Mucosa of stomach (tissue), 1 donor: Measurements from ENCODE around the gene ARAP2.

Source experiments
- H3K27me3 ChIP-seq: one replicate; pipeline ENCODE4 v1.7.0; 2013; ENCODE audit warnings: mild to moderate bottlenecking, low read length; ENCODE audit not compliant: control insufficient read depth, insufficient read depth
- H3K36me3 ChIP-seq: one replicate; pipeline ENCODE4 v1.7.0; 2013; ENCODE audit warnings: low read length; ENCODE audit not compliant: control insufficient read depth, insufficient read depth
- H3K4me1 ChIP-seq: one replicate; pipeline ENCODE4 v1.7.0; 2013; ENCODE audit warnings: mild to moderate bottlenecking, low read length; ENCODE audit not compliant: control insufficient read depth, insufficient read depth
- H3K4me3 ChIP-seq: one replicate; pipeline ENCODE4 v1.7.0; 2013; ENCODE audit warnings: low read length
- H3K9ac ChIP-seq: one replicate; pipeline ENCODE4 v1.7.0; 2013; ENCODE audit warnings: mild to moderate bottlenecking, low read length, moderate library complexity
- H3K9me3 ChIP-seq: one replicate; pipeline ENCODE4 v1.7.0; 2013; ENCODE audit warnings: mild to moderate bottlenecking, low read length, moderate library complexity; ENCODE audit not compliant: control insufficient read depth
- donor health status: Pancreatic carcinoma.

ARAP2 gene

GRCh38 chr4:36064117-36064516 is 180.2 kb downstream of the ARAP2 start:
- no peak overlapping the region for H3K9ac ChIP-seq
- H3K4me1 ChIP-seq: peaks cover 5% of the 10 kb centered on the region
- H3K4me3 ChIP-seq: no peak overlapping the region
- no peaks in the 10 kb centered on the region for H3K36me3 ChIP-seq
- H3K27me3 ChIP-seq: no peaks in the 10 kb centered on the region
- H3K9me3 ChIP-seq: no peaks in the 10 kb centered on the region

- Histone ChIP-seq H3K36me3 (no peaks in the 10 kb centered on the region), H3K4me3 (no peak overlapping the region), H3K4me1 (no peaks in the 10 kb centered on the region), H3K9ac (no peak overlapping the region), H3K9me3 (no peaks in the 10 kb centered on the region), H3K27me3 (no peaks in the 10 kb centered on the region)
Measured at GRCh38 chr4:36056136-36056535, 188.2 kb downstream of the ARAP2 start.

GRCh38 chr4:36054694-36055422 is 189.5 kb downstream of the ARAP2 start:
- Histone ChIP-seq H3K4me3 (no peak overlapping the region), H3K27me3 (no peaks in the 10 kb centered on the region), H3K9me3 (no peaks in the 10 kb centered on the region), H3K36me3 (no peaks in the 10 kb centered on the region), H3K9ac (no peak overlapping the region), H3K4me1 (no peaks in the 10 kb centered on the region)

- no peak overlapping the region for H3K9ac ChIP-seq
- H3K27me3 ChIP-seq: no peaks in the 10 kb centered on the region
- H3K9me3 ChIP-seq: no peaks in the 10 kb centered on the region
- H3K36me3 ChIP-seq: no peaks in the 10 kb centered on the region
- no peaks in the 10 kb centered on the region for H3K4me1 ChIP-seq
- no peak overlapping the region for H3K4me3 ChIP-seq
Measured at GRCh38 chr4:36053930-36054329, 190.4 kb downstream of the ARAP2 start.

GRCh38 chr4:36051634-36052033 is 192.7 kb downstream of the ARAP2 start:
- Histone ChIP-seq H3K27me3 (no peaks in the 10 kb centered on the region), H3K4me3 (no peak overlapping the region), H3K4me1 (no peaks in the 10 kb centered on the region), H3K36me3 (no peaks in the 10 kb centered on the region), H3K9ac (no peak overlapping the region), H3K9me3 (no peaks in the 10 kb centered on the region)

GRCh38 chr4:36046026-36046425 is 198.3 kb downstream of the ARAP2 start:
- no peak overlapping the region for H3K4me3 ChIP-seq
- no peak overlapping the region for H3K9ac ChIP-seq
- H3K36me3 ChIP-seq: no peaks in the 10 kb centered on the region
- H3K27me3 ChIP-seq: no peaks in the 10 kb centered on the region
- H3K9me3 ChIP-seq: no peaks in the 10 kb centered on the region
- H3K4me1 ChIP-seq: no peaks in the 10 kb centered on the region

- Histone ChIP-seq H3K4me1 (no peaks in the 10 kb centered on the region), H3K9me3 (no peaks in the 10 kb centered on the region), H3K27me3 (no peaks in the 10 kb centered on the region), H3K4me3 (no peak overlapping the region), H3K9ac (no peak overlapping the region), H3K36me3 (no peaks in the 10 kb centered on the region)
Measured at GRCh38 chr4:36043901-36044300, 200.4 kb downstream of the ARAP2 start.

- no peaks in the 10 kb centered on the region for H3K4me1 ChIP-seq
- no peaks in the 10 kb centered on the region for H3K27me3 ChIP-seq
- no peak overlapping the region for H3K4me3 ChIP-seq
- no peaks in the 10 kb centered on the region for H3K36me3 ChIP-seq
- H3K9ac ChIP-seq: no peak overlapping the region
- H3K9me3 ChIP-seq: no peaks in the 10 kb centered on the region
Measured at GRCh38 chr4:36043241-36043640, 201.1 kb downstream of the ARAP2 start.

GRCh38 chr4:36042122-36042970 is 202.0 kb downstream of the ARAP2 start:
- Histone ChIP-seq H3K36me3 (no peaks in the 10 kb centered on the region), H3K4me1 (no peaks in the 10 kb centered on the region), H3K4me3 (no peak overlapping the region), H3K9ac (no peak overlapping the region), H3K9me3 (no peaks in the 10 kb centered on the region), H3K27me3 (no peaks in the 10 kb centered on the region)

- H3K4me3 ChIP-seq: no peak overlapping the region
- H3K36me3 ChIP-seq: no peaks in the 10 kb centered on the region
- H3K27me3 ChIP-seq: no peaks in the 10 kb centered on the region
- H3K9me3 ChIP-seq: no peaks in the 10 kb centered on the region
- no peak overlapping the region for H3K9ac ChIP-seq
- no peaks in the 10 kb centered on the region for H3K4me1 ChIP-seq
Measured at GRCh38 chr4:36041340-36041739, 203.0 kb downstream of the ARAP2 start.

- H3K4me1 ChIP-seq: no peaks in the 10 kb centered on the region
- no peaks in the 10 kb centered on the region for H3K27me3 ChIP-seq
- no peak overlapping the region for H3K4me3 ChIP-seq
- H3K9me3 ChIP-seq: no peaks in the 10 kb centered on the region
- no peak overlapping the region for H3K9ac ChIP-seq
- H3K36me3 ChIP-seq: no peaks in the 10 kb centered on the region
Measured at GRCh38 chr4:36039026-36039425, 205.3 kb downstream of the ARAP2 start.

- no peak overlapping the region for H3K9ac ChIP-seq
- no peak overlapping the region for H3K4me3 ChIP-seq
- H3K9me3 ChIP-seq: no peaks in the 10 kb centered on the region
- no peaks in the 10 kb centered on the region for H3K27me3 ChIP-seq
- H3K36me3 ChIP-seq: no peaks in the 10 kb centered on the region
- H3K4me1 ChIP-seq: no peaks in the 10 kb centered on the region
Measured at GRCh38 chr4:36038491-36038890, 205.8 kb downstream of the ARAP2 start.
